ENCODE measurements around the gene TAL2. TPM values are rescaled to one million over a fixed set of nuclear protein-coding genes. Genes with fewer than 3 reads are reported as not detected.

TAL2 gene
- total and polyA plus RNA-seq, 9 of the 15 experiments (the other 6 are each of a cell fraction or from before 2014, with no cell fraction given): 0.21 to 3.7 (median 1.1) TPM; not detected in 1

DNA sequence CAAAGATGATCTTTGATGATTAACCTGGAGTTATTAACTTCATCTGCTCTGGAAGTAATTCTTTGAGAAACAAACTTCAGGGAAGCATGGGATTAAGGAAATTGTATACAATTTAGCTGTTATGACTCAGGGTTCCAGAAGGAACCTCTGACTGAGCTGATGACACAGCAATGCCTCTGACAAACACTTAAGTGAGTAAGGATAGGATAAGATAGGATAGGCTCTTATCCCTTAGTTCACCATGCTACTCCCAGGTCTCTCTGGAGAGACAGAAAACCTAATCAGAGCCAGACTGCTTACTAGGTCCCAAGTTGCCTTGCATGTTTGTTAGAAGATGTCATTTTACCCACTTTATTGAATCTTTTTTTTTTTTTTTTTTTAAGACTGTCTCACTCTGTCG lies 19.5 kb downstream of the TAL2 start (continued):
- TF ChIP-seq L3MBTL2 (IDR thresholded peaks at IDR 0.05) (no peak), NFIX (CRISPR knock-in tag; IDR thresholded peaks at IDR 0.05; ENCODE audit: low read depth) (no peak), KAT2B (IDR thresholded peaks at IDR 0.05; ENCODE audit: low read depth, low read length) (no peak), ZSCAN32 (CRISPR knock-in tag; IDR thresholded peaks at IDR 0.05) (no peak), ARID2 (IDR thresholded peaks at IDR 0.05) (no peak), ZNF134 (CRISPR knock-in tag; conservative IDR thresholded peaks at IDR 0.05) (no peak), POU5F1 (IDR thresholded peaks at IDR 0.05; ENCODE audit: borderline replicate concordance, low read depth, low read length, partially characterized antibody) (no peak), FOS (IDR thresholded peaks at IDR 0.05; ENCODE audit: extremely low read depth, insufficient read length) (peak; percentile 22), BDP1 (IDR thresholded peaks at IDR 0.05; ENCODE audit: insufficient read depth, insufficient read length) (no peak), RFX7 (CRISPR knock-in tag; IDR thresholded peaks at IDR 0.05) (no peak), CBX2 (IDR thresholded peaks at IDR 0.05; ENCODE audit: insufficient read depth, low read length, poor library complexity, severe bottlenecking) (no peak)
- TF ChIP-seq, protein P1, sequence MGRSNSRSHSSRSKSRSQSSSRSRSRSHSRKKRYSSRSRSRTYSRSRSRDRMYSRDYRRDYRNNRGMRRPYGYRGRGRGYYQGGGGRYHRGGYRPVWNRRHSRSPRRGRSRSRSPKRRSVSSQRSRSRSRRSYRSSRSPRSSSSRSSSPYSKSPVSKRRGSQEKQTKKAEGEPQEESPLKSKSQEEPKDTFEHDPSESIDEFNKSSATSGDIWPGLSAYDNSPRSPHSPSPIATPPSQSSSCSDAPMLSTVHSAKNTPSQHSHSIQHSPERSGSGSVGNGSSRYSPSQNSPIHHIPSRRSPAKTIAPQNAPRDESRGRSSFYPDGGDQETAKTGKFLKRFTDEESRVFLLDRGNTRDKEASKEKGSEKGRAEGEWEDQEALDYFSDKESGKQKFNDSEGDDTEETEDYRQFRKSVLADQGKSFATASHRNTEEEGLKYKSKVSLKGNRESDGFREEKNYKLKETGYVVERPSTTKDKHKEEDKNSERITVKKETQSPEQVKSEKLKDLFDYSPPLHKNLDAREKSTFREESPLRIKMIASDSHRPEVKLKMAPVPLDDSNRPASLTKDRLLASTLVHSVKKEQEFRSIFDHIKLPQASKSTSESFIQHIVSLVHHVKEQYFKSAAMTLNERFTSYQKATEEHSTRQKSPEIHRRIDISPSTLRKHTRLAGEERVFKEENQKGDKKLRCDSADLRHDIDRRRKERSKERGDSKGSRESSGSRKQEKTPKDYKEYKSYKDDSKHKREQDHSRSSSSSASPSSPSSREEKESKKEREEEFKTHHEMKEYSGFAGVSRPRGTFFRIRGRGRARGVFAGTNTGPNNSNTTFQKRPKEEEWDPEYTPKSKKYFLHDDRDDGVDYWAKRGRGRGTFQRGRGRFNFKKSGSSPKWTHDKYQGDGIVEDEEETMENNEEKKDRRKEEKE (IDR thresholded peaks at IDR 0.05; ENCODE audit: borderline replicate concordance in 1 of 2, control insufficient read depth in 1 of 2, low read depth in 2 of 2, low read length in 1 of 2): no peak
- TF ChIP-seq, protein P2, sequence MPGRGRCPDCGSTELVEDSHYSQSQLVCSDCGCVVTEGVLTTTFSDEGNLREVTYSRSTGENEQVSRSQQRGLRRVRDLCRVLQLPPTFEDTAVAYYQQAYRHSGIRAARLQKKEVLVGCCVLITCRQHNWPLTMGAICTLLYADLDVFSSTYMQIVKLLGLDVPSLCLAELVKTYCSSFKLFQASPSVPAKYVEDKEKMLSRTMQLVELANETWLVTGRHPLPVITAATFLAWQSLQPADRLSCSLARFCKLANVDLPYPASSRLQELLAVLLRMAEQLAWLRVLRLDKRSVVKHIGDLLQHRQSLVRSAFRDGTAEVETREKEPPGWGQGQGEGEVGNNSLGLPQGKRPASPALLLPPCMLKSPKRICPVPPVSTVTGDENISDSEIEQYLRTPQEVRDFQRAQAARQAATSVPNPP (IDR thresholded peaks at IDR 0.05; ENCODE audit: borderline replicate concordance, insufficient read depth, insufficient read length): no peak
- TF ChIP-seq, protein P3, sequence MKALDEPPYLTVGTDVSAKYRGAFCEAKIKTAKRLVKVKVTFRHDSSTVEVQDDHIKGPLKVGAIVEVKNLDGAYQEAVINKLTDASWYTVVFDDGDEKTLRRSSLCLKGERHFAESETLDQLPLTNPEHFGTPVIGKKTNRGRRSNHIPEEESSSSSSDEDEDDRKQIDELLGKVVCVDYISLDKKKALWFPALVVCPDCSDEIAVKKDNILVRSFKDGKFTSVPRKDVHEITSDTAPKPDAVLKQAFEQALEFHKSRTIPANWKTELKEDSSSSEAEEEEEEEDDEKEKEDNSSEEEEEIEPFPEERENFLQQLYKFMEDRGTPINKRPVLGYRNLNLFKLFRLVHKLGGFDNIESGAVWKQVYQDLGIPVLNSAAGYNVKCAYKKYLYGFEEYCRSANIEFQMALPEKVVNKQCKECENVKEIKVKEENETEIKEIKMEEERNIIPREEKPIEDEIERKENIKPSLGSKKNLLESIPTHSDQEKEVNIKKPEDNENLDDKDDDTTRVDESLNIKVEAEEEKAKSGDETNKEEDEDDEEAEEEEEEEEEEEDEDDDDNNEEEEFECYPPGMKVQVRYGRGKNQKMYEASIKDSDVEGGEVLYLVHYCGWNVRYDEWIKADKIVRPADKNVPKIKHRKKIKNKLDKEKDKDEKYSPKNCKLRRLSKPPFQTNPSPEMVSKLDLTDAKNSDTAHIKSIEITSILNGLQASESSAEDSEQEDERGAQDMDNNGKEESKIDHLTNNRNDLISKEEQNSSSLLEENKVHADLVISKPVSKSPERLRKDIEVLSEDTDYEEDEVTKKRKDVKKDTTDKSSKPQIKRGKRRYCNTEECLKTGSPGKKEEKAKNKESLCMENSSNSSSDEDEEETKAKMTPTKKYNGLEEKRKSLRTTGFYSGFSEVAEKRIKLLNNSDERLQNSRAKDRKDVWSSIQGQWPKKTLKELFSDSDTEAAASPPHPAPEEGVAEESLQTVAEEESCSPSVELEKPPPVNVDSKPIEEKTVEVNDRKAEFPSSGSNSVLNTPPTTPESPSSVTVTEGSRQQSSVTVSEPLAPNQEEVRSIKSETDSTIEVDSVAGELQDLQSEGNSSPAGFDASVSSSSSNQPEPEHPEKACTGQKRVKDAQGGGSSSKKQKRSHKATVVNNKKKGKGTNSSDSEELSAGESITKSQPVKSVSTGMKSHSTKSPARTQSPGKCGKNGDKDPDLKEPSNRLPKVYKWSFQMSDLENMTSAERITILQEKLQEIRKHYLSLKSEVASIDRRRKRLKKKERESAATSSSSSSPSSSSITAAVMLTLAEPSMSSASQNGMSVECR (CRISPR knock-in tag; IDR thresholded peaks at IDR 0.05): no peak
- TF ChIP-seq, protein P4, sequence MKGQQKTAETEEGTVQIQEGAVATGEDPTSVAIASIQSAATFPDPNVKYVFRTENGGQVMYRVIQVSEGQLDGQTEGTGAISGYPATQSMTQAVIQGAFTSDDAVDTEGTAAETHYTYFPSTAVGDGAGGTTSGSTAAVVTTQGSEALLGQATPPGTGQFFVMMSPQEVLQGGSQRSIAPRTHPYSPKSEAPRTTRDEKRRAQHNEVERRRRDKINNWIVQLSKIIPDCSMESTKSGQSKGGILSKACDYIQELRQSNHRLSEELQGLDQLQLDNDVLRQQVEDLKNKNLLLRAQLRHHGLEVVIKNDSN (CRISPR knock-in tag; IDR thresholded peaks at IDR 0.05): no peak

Measured in K562 (cell line).